NCI-H510A (cell line): ENCODE measurements around the gene TNRC6C.
"Not testable (repeated sequence)": the region's sequence is repeated elsewhere in the genome, so short reads cannot be mapped to it uniquely, and the experiment has no call there.

Experiments
- DNase-seq: peaks from one replicate; lab custom pipeline; 2025; lab: John Stamatoyannopoulos, UW

The TNRC6C gene

DNA sequence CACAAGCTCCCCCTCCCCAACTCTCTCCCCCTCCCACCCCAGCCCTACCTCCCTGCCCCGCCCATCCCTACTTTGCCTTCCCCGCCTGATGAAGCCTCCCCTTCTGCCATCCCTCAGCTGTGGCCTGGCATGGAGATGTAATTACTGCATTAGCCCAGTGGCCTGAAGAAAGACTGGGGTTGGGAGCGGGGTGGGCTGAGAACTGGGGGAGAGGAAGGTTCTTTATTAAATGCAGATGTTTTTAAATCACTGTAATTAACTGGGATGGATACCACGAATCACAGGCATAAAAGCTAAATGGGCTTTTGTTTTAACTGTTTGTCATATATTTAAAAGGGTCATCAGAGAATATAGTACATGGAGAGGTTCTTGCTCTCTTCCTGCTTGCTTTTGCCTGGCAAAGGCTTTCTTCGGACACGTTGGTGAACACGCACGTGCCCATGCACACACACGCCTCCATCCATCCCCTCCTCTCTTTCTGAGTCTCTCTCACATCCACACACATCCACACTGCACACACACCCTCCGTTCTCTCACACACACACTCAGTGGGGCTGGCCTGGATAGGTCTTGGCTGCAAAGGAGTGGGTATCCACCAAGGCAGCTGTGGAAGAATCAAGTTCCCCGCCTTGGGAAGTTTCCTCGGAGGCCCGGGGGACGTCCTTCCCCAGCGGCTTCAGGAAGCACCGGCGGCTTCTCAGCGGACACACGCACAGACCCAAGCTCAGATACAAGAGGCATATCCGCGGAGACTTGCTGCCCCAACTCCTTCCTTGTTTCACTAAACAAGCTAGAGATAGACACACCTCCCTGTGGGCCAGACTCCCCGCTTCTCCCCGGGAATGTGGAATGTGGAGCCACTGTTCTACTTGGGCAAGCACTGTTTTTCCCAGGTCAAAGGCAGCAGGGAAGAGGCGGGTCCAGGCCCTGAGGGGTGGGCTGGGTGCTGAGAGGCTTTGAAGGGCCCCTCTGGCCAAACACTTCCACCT, 27.4 kb upstream of the TNRC6C start:
- no peak for DNase-seq

DNA sequence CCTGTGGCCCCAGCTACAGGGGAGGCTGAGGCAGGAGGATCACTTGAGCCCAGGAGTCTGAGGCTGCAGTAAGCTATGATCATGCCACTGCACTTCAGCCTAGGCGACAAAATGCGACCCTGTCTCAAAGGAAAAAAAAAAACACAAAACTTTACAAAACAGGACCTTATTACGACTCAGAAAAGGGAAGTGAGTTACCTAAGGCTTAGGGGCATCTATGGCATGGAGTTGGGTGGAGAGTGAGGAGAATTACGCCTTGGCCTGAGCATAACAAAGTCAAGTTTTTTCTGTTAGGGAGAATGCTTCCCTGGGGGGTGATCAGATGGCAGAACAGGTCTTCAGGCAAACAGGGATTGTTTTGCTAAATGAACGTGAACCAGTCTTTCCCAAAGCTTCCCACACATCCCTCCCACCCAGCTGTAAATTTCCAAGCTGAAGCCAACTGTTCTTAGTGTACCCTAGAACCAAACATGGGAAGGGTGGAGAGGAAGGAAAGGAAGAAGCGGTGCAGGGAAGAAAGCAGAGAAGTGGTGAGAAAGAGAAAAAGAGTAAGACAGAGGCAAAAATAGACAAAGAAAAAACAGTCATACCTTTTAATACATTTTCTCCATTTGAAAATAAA, 24.6 kb upstream of the TNRC6C start:
- DNase-seq, result no peak

DNA sequence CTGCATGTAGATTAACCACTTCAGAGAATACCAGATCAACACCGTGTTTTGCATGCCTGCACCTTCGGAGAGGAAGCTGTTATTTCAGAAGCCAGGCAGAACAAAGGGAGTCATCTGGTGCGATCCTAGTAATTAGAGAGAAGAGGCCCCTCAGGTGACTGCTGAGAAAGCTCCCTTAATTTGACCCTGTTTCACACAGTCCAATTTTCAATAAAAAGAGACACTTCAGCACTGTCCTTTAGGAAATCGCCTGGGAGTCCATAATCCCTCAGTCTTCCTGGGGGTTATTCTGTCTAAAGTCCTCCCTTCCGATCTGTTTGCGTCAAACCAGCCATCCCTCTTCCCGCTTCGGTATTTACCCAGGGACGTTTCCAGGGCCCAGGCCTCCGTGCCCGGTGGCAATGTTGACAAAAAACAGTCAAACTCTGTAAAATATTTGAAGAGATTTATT, 23.4 kb upstream of the TNRC6C start:
- DNase-seq, result no peak

DNA sequence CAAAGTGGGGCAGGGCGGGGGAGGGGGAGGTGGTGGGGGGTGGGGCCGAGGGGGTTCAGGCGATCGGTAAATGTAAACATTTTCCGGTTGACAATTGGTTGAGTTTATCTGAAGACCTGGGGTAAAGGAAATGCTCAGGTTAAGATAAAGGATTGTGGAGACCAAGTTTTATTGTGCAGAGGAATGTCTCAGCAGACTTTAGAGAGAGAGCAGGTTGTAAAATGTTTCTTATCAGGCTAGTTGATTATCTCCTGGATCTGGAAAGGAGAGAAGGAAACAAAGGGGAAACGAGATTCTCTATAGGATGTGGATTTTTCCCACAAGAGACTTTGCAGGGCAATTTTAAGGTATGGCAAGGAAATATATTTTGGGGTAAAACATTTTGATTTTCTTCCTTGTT, 22.8 kb upstream of the TNRC6C start:
- not testable (repeated sequence) for DNase-seq

DNA sequence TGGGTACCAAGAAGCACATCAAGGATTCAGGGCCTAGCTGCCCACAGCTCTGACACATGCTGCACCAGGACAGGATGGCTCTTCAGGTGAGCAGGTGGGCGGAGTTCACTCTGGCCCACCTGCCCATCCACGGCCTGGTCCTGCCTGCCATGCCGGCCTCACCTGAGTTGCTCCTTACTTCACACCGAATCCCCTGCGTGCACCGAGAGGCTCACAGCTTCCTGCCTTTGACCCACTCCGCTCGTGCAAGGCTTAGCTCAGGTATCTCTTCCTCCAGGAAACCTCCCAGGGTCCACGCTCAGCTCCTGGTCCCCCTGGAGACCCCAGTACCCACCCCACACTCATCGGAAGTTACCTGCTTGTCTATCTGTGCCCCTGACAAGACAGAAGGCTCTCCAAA, 21.6 kb upstream of the TNRC6C start:
- DNase-seq, result no peak

DNA sequence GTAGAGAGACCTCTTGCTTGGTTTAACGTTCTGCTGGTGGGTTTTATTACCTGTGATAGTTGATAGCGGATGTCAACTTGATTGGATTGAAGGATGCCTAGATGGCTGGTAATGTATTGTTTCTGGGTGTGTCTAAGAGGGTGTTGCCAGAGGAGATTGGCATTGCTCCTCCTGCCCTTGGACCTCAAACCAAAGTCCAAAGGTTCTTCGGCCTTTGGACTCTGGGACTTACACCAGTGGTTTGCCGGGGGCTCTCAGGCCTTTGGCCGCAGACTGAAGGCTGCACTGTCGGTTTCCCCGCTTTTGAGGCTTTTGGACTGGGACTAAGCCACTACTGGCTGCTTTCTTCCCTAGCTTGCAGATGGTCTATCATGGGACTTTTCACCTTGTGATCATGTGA, 17.5 kb upstream of the TNRC6C start:
- no peak for DNase-seq

DNA sequence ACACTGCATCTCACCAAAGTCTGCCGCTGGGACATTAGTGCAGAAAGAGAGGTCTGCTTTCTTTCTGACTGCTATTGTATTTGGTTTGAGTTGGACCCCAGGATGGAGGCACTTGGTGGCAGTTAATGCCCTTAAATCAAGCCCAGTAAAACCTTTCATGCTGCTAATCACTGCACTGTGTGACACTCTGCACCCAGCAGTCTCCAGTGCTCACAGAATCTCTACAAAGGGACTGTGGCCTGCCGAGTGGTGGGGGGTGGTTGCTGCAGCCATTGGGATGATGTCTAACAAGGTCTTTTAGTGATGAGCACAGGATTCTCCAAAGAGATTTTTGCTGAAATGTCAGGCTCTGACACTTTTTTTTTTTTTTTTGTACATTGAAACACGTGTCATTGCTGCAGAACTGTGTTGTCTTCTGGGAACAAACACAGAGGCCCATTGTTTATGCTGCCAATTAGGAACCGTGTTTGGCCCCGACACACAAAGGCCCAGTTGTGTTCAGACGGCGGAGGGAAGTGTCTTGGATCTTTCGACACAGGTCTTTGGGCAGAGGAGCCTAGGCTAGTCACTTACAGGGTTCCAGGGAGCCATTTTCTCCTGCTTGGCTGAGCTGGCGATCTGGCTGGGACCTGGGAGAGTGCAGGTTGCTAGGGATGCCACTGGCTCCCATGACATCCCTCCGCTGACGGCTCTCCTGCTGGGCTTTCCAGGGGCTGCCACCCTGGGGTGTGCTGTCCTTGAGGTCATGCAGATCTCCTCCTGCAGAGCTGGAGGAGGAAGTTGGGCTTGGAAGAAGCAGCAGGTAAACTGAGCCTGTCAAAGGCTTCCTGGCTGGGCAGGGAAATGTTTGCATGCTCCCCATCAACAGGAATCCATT, 16.2 kb upstream of the TNRC6C start:
- DNase-seq, result no peak

DNA sequence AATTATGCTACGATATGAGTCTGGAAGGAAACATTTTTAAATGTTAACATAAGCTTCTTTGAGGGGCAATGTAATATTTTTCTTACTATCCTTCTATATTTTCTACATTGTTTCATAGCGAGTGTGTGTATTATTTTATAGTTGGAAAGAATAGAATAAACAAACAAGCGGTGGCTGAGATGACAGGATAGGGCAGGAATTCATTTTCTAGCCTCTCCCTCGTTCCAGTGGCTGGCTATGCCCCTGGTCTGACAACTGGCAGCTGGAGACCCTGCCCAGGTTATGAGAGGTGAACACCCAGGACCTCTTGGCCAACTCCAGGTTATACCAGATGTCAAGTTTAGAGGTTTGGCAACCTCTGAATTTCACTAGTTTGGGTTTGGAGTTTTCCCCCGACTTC, 14.5 kb upstream of the TNRC6C start:
- DNase-seq, result no peak

DNA sequence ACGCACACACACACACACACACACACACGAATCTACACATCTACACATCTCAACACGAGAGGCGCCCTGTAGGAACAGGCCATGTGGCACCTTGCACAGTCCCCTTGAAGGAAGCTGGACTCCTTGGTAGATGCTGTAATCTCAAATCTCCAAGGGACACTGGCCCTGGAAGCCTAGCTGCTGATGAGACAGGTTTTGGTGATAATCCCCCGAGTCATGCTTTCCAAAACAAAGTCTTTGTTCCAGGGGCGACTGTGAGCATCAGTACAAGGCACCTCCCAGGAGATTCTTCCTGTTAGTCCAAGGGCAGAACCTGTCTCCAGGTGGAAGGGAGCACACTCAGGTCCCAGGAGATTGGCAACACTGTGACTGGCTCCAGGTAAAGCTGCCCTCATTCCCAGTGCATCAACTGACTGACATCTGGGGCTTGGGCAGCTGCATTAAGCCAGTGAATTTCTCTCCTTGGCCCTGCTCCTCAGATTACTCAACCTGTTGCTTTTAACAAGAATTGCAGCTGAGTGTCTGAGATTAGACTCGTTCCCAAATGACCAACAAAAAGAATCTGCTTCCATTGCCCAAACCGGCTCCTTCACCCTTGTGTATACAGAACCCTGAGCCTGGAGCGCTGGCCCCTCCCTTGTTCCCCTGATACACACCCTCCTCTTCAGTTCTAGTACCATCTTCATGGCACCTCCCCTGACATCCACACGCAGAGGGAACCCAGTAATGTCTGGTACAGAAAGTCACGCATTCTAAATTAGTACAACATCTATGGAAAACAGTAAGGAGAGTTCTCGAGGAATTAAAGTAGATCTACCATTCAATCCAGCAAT, 13.9 kb upstream of the TNRC6C start:
- no peak for DNase-seq

DNA sequence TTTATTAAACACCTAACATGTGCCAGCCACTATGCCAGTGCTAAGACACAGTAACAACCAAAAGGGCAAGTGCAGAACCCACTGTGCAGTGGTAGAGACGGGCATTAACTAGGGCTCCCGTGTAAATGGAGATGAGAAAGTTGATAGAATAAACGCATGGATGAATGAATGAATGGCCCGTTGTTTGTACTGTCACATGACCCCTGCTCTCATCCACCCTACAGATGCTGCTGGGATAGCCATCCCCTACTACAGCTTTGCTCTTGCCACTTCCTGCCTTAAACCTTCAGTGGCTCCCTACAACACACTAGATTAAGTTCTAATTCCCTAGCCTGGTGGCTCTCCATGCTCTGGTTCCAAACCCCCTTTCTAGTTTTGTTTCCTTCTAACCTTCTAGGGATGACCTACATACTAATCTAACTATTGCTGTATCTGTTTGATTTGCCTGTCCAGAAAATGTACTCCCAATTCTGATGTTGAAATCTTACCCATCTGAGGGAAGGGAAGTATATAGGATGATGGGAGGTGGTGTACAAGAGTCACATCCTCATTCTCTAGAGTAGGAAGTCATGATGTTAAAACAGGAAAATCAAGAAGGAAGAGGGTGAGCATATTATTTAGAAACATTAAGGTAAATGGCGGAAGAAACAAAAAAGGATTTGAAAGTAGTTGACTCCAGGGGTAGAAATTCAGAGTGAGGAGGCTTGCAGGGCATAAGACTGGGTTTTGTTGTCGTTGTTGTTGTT, 11.4 kb upstream of the TNRC6C start:
- DNase-seq, result no peak

DNA sequence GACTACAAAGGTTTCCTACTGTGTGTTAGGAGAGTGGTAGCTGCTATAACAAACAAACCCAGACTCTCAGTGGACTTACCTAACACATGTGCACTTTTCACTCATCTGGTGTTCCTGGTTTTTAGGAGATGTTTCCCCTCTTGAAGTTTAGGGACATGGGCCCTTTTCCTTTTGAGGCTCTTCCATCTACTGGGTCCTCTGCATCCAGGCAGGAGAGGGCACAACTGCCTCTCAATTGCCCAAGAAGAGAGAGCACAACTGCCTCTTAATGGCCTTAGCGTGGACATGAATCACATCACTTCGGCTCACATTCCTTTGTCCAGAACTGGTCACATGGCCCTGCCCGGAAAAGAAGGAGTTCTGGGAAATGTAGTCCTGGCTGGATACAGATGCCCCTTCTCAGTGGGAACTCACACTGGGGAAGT, 9.8 kb upstream of the TNRC6C start:
- no peak for DNase-seq

DNA sequence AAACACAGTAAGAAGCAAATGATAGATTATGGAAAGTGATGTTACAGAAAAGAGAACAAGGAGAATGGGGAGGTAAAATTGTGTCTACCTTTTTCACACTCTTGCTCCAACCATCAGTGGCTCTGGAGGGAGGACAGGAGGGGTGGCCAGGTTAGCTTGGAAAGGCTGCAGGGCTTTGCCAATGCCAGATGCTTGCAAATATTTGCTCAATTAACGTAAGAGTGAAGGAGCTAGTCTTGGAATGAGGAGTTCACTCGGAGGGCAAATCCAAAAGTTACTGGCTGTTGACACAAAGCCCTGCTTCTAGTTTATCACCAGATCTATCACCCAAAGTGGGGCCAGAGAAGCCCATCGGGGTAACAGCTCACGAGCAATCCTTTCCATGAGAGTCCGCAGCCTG, 7.4 kb upstream of the TNRC6C start:
- no peak for DNase-seq

DNA sequence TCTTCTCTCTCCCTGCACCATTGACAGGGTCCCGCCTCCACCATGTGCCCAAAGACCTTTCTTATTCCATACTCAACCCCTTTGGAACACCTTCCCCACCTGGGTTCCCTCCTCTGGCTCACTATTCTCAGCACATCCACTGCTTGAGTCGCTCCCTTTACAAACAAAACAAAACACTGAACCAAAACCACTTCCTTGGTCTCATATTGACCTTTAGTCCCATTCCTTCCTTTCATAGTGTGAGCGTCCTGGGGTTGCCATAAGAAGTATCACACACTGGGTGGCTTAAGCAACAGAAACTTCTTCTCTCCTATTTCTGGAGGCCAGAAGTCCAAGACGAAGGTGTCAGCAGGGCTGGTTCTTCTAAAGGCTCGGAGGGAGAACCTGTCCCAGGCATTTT, 6.1 kb upstream of the TNRC6C start:
- no peak for DNase-seq

DNA sequence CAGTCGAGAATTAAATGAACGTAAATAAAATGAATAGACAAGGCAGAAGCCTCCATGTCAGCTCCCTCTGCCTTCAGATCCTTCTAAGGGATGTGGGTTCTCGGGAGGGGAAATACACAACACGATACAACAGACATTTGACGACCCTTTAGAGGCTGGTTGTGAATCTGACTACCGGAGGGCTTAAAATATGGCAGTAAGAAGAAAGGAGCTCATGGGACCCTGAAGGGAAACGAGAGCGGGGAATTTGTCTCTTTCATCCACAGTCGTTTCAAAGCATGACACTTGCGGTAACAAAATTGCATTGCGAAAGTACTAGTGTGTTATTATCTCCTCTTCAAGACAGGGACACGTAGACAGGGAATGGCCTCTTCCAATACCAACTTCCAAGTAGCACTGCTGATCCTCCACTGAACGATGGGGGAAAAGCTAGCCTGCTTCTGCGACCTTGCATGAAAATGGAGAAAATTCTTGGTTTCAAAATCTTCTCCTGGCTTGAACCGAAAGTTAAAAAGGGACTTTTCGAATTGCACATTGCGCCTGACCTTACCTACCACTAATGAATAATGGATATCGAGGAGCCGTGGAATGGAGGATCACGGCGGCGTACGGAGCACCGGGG, 1.2 kb upstream of the TNRC6C start:
- no peak for DNase-seq

DNA sequence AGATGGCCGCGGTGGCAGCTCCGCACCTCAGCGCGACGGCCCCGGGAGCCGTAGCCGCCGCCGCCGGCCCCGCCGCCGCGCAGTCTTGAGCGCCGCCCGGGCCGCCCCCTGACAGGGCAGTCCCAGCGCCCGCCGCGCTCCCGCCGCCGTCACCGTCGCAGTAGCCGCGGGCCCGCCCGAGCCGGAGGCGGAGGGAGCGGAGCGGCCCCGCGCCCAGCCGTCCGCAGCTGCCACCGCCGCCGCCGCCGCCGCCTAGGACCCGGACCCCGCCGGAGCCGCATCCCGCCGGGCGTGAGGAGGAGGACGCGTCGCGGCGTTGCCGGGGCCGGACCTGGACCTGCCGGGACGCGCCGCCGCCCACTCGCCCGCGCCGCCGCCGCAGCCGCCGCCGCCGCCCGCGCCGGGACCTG, 218 bp downstream of the TNRC6C start:
- DNase-seq, result no peak

DNA sequence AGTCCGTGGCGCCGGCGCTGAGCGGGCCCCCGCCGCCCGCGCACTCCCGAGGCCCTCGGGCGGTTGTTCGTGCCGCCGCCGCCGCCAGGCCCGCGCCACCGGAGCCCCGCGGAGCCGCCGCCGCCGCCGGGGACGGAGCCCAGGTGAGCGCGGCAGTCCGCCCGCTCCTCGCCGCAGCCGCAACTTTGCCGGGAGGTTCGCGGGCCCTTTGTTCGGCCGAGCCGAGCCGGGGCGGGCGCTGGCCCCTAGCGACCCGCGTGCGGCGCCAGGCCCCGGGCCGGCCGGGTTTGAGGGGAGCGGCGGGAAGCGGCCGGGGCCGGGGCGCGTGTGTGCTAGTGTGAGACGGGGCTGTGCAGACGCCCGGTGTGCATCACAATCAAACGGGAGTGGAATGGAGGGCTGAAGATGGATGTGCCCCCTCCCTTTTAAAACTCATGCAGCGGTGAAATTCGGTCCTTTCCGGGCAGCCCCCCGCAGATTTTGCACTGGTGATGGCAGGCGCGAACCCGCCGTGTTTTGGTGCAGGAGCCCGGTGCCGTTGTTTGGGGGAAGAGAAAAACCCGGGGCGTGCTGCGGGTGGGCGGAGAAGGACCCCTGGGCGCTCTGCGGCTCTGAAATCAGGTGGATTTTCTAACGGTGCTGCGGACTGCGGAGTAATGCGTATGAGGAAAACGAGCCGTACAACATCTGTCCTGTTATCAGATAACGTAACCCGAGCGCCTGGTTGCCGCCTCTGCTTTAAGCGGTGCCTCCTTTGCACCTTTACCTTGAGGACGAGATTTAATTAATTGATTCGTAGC, 823 bp downstream of the TNRC6C start:
- DNase-seq, result no peak

DNA sequence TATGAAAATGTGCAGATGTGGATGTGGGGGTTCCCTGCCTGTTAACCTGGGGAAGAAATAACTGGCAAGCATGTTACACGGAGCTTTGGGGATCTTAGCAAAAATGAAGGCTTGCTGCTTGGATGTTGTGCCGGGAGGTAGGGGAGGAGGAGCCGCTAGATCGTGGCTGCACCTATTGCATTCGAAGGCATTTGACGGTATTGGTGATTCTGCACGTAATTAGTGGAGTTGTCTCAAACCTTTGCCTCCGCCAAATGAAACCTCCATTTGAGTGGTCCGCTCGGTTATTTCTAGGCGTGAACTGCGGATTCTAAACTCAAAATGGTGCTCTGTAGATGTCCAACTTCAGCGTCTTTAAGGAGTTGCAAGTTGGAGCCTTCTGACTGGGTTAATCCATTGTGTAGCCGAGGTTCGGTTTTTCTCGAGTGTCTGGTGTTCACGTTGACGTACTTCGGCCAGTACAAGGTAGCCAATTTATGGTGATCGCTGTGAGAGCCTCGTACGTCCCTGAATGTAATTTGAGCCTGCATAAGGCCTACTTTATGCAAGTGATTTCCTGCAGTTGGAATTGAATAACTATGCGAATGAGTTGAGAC, 1.5 kb downstream of the TNRC6C start:
- DNase-seq, result no peak

DNA sequence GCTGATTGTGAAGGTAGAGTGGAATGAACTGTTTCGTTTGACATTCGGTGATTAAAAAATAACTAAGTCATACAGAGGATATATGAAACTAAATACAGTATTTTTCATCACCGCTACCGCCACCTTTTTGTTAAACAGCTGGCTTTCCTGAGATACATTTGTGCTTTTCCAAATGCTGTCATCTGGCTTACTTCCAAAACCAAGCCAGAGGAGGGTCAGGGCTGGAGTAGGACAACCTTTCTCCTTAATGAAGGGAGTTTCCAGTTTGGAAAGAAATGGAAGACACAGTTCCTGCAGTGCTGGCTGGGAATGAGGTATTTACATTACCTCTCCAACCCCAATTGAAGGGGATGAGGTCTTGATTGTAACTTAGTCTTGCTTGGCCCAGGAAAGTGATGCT, 3.2 kb downstream of the TNRC6C start:
- DNase-seq, result no peak

DNA sequence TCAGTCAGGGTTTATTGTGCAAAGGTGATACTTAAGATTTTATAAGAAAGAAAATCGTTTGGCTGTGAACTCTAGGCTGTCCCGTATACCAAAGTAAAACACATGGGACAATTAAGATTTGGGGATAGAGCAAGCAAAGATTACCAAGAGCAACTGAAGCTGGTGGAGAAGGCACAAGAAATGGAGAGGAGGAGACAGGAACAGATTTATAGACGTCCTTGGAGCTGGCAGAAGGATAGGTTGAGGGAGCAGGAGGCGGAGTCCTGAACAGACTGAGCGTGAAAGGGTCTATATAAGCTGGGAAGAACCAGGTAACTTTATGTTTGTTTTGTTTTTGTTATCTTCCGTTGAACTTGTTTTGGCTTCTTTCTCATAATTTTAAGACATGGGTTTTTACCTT, 3.8 kb downstream of the TNRC6C start:
- DNase-seq, result no peak
